MV-4-11 (cell line): ENCODE measurements around the gene CHSY1.
A peak's percentile ranks its signal among the peaks of the same experiment; 100 is the strongest.
"Not testable (repeated sequence)": the region's sequence is repeated elsewhere in the genome, so short reads cannot be mapped to it uniquely, and the experiment has no call there.

Experiments
- DNase-seq: peaks from one replicate; lab custom pipeline; 2025; lab: John Stamatoyannopoulos, UW

The CHSY1 gene, protein sequence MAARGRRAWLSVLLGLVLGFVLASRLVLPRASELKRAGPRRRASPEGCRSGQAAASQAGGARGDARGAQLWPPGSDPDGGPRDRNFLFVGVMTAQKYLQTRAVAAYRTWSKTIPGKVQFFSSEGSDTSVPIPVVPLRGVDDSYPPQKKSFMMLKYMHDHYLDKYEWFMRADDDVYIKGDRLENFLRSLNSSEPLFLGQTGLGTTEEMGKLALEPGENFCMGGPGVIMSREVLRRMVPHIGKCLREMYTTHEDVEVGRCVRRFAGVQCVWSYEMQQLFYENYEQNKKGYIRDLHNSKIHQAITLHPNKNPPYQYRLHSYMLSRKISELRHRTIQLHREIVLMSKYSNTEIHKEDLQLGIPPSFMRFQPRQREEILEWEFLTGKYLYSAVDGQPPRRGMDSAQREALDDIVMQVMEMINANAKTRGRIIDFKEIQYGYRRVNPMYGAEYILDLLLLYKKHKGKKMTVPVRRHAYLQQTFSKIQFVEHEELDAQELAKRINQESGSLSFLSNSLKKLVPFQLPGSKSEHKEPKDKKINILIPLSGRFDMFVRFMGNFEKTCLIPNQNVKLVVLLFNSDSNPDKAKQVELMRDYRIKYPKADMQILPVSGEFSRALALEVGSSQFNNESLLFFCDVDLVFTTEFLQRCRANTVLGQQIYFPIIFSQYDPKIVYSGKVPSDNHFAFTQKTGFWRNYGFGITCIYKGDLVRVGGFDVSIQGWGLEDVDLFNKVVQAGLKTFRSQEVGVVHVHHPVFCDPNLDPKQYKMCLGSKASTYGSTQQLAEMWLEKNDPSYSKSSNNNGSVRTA

DNA sequence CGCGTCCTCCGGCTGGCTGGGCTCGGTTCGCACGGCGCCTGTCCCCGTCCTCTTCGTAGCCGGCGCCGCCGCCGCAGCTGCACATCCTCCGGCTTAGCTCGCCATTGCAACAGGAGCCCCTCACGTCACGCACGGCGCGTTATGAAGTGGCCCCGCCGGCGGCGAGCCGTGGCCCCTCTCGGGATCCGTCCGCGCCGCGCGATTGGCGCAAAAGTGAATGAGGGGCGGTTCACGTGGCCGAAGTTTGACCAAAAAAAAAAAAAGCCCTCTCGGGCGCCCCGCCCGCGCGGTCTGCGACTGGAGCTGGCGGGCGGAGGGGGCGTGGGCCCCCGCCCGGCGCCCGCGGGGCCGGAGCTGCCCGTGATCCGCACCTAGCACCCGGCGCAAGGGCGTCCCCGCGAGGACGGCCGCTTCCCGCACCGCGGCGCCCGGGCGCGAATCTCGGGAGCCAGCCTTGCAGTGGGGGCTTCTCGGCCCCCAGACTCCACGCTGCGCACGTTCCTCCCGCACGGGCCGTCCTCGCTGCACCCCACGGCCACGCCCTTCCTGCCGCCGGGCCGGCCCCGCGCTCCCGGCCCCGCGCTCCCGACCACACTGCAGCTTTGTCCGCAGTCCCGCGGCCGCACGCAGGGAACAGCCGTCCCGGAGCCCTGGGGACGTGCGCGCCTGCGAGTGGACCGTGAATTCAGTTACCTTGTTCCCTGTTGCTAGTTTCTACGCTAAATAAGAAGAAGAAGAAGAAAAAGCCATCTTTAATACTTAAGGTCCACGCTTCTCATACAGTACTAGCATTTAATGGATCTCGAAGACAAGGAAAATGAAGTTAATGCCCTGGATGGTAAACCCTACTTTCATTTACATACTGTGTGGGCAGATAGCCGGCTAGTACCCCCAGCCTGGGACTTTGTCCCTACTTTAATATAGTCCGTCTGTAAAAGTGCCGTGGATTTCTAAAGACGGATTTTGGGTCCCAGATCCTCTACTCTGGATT, at the start of gene CHSY1:
TSS of gene CHSY1 (minus strand) at position 219 of the 991 bp plus-strand sequence. CDS start 592 bp downstream, outside the sequence.
- DNase-seq = peak; percentile 88

DNA sequence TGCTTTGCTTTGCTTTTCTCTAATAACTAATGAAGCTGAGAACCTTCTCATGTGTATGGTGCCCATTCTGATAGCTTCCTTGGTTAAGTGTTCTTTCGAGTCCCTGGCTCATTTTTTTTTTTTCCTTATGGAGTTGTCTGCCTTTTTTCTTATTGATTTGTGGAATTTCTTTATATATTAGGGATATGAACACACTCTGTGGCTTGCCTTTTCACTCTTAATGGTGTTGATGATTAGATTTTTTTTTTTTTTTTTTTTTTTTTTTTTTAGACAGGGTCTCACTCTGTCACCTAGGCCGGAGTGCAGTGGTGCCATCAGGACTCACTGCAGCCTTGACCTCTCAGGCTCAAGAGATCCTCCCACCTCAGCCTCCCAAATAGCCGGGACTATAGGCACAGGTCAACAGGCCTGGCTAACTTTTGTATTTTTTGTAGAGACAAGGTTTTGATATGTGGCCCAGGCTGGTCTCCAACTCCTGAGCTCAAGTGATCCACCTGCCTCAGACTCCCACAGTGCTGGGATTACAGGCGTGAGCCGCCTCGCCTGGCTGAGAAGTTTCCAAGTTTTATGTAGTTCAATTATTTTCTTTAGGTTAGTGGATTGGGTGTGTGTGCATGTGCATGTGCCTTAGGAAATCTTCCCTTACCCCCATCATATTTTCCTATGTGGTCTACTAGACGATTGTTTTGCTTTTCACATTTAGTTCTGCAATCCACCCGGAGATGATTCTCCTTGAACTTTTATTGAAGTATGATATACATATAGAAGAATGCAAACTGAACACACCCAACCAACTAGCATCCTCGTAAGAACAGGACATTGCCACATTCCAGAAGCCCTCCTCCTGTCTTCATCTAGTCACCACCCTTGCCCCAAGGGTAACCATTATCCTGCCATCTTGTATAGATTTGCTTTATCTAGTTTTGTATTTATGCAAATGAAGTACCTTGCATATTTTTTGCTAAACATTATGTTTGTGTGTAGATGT, 44.9 kb upstream of the CHSY1 start:
- DNase-seq = no peak

DNA sequence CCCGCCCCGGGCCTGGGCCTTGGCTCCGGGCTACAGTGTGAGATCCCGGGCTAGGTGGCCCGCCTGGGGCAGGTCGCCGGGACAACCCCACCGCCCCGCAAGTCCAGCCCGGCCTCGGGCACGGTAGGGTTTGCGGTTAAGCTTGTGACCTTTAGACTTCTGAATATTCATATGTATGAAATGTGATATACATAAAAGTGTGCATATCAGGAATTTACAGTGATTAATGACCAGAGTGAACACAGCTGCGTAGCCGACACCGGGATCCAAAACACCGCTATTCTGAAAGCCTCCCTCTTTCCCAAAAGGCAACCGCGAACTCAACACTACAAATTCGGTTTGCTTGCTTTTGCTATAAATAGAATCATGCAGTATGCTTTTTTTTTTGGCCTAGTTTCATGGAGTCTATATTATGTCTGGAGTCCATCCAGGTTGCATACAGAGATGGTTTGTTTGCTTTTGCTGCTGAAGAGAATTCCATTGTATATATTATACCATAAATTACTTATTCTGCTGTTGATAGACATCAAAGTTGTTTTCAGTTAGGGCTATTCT, 43.8 kb upstream of the CHSY1 start:
- DNase-seq = peak; percentile 5

DNA sequence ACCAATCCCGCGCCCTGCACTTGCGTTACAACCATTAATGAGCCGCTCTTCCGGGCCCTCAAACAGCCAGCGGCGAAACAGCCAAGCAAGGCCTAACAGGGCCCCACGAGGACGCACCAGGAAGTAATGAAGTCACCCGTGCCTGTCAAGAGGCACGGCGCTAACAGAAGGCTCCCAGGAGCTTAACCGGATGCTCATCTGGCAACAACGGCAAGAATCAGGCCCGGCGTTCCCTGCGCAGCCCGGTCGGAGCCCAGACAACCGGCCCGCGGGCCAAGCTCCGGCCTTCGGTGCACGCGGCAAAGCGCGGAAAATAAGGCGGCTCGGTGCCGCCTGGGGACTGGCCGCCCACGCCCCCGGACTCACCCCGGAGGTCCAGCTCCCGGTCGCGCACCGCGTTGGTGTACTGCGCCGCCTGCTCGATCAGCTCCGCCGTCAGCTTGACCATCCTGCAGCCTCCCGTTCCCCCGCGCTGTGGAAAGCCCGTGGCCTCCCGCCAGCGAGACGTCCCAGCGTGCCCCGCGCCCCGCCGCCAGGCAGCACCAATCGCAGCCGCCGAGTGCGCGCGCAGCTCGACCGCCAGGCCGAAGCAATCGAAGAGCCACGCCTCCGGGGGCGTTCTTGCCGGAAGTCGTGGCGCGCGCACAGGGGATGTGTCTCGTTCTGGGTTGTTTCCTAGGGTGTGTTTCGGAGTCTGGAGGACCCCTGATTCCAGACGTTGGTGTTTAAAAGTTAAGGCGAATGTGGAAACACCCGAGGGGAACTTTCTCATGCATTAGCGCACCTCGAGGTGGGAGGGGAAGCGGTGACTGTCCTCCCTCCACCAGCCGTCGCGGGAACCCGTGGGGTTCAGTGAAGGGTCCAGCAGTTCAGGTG, 43.1 kb upstream of the CHSY1 start, which contains the start of gene SNRPA1:
TSS of gene SNRPA1 (minus strand) at position 518 of the 876 bp plus-strand sequence. CDS start at position 448, 70 bp downstream.
- peak; percentile 92 for DNase-seq

DNA sequence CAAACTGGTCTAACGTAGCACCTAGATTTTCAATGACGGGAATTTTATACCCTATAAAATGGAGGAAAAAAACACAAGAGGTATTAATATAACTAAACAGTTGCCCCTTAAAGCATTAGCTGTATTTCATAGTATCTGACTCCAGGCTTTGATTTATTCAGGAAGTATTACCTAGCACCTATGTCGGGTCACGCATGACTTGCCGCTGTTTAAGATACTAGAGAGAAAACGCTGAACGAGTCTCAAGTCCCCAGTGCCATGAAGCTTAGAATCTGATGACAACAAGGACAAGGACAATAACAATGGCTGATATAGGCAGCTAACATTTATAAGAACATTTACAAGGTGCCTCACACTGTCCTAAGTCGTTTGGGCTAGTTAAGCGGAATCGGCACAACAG, 41.3 kb upstream of the CHSY1 start:
- DNase-seq = no peak

DNA sequence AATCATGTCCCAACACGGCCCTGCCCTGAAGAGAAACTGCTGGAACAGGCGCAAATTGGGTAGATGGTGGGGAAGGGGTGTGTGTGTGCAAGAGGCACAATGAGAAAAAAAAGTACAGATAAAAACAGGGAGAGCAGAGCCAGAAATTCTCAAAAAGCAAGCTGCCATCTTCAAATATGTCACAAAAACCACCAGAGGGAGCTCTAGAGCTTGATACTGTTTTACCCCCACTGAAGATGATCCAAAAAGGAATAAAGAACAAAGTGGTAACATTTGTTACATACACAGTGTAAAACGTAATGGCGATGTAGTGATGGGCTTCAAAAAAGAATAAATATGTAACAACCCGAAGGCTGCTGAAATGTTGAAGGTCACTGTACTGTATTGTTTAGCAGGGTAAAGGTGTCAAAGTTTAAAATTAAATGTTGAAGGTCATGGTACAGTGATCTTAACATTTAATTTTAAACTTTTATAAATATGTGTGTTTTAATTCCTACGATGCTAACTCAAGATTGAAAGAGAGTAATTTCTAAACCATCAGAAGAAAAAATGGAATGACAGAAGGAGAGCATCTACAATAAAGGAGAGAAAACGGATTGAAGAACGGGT, 37.2 kb upstream of the CHSY1 start:
- peak; percentile 53 for DNase-seq

DNA sequence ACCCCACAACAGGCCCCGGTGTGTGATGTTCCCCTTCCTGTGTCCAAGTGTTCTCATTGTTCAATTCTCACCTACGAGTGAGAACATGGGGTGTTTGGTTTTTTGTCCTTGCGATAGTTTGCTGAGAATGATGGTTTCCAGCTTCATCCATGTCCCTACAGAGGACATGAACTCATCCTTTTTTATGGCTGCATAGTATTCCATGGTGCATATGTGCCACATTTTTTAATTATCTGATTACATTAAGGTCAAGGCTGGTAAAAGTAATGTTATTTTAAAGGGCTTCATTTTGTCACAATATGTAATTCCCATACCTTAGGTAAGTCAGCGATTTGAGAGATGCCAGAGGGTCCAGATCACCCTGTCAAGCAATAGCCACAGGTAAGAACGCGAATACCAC, 35.5 kb upstream of the CHSY1 start:
- DNase-seq = not testable (repeated sequence)

DNA sequence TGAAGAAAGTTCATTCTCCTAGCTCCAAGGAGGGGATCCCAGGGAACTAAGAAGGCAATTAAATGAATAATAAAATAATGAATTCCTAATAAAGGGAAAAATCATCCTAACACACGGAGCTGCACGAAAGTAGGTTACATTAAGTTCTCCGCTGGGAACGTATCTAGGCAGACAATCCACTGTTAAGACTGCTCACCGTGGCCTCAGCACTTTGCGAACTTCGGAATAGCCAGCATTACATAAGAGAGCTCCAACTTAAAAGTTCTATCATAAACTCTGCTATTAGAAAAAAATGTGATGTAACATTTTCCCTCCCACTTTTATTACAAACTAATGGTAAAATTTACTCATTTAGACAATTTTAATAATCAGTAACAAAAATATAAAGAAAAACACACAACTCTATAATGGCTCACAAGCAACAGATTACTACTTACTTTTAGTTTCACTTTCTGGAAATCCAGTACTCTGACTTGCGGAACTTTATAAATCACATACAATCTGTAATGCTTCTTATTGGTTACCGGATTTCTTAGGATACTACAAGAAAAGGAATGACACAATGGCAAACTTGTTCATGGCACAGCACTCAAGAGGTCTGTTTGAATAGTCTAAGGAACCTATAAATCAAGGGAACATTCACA, 34.7 kb upstream of the CHSY1 start:
- DNase-seq = no peak

DNA sequence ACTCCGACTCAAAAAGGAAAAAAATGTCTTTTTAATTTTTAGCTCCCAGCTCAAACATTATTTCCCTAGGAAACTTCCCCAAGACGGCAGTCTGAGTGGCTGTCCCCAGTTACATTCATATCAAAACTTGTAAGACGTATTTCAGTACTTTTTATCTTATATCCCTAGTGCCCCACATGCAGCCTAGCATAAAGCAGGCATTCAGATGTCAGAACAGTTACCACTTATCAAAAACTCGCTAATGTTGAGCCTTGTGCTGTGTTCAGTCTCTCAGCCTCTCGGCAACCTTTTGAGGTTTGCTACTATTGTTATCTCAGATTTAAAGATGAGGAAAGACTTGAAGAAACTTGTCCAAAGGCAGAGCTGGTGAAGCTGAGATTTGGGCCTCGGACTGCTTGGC, 32.1 kb upstream of the CHSY1 start:
- DNase-seq = no peak

DNA sequence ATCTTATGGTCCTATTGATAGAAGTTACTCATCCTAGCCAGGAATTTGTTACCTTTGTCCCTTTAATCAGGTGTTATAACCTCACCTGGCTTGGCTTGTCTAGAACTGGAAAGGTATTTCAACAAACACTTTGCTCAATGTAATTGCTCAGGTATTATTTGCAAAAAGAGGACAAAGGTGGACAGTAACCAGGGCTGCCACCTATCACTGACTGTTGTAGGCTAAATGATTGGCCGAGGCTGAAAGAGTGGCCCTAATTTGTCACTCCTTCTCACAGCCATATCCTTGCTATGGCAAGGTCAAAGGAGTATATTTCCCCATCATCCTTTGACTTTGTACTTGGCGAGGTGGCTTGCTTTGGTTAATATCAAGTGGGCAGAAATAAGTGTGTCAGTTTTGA, 28.2 kb upstream of the CHSY1 start:
- no peak for DNase-seq

DNA sequence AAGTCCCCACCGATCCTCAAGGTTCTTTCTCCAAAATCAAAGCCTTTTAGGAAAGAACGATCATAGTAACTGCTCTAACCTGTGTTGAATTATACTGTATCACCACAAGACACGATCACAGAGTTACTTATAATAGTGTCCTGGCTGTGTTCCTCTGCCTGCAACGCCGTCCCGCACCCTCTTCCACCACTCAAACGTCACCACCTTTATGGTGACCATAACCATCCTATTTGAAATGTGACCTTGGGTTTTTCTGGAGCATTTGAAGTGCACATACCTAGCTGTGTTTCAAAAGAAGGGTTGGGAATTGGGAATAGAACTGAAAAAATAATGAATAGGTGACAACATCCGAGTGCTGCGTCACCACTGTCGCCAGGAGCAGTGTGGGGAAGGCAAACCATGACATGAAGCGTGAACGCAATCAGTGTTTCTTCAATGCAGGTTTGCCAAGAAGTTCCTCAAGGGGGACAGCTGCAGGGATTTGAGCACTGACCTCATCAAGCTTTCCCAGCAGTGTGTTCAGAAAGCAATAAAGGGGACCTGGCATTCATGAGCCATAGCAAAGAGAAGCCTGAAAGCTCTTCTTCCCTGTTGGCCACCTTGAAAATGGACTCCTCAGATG, 26.2 kb upstream of the CHSY1 start:
- no peak for DNase-seq

DNA sequence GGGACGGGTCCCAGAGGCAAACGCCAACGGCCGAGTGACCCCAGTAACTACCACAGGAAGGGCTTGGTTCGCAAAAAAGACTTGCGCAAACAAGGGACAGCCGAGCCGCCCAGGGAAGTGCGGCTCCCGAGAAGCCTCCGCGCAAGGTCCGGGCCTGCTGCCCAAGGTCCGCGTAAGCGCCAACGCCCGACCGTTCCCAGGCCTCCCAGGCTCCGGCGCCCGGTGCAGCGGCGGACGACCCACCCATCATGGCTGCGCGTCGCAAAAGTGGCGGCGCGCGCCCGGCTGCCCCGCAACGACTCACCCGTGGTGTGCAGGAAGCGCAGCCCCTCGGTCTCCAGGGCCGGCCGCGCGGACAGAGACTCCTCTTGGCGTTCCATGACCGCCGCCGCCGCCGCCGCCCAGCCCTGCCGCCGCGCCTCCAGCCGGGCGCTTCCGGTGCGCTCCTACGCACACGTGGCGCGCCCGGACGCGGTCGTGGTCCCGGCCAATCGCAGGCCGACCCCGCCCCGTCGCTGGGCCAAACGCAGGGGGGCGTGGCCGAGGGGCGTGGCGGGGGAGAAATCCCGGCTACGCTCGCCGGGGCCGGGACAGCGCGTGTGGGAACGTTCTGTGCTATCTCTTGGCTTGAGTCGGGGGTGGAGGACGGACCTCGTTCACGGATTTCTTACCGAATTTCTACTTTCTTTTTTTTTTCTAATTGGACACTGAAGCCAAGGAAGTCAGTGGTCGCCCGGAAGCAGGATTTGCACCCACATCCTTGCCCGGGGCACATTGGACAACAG, 25.4 kb upstream of the CHSY1 start, which contains the start of gene SELENOS:
TSS of gene SELENOS (minus strand) at position 448 of the 785 bp plus-strand sequence. CDS start at position 380, 68 bp downstream.
- DNase-seq = peak; percentile 79

DNA sequence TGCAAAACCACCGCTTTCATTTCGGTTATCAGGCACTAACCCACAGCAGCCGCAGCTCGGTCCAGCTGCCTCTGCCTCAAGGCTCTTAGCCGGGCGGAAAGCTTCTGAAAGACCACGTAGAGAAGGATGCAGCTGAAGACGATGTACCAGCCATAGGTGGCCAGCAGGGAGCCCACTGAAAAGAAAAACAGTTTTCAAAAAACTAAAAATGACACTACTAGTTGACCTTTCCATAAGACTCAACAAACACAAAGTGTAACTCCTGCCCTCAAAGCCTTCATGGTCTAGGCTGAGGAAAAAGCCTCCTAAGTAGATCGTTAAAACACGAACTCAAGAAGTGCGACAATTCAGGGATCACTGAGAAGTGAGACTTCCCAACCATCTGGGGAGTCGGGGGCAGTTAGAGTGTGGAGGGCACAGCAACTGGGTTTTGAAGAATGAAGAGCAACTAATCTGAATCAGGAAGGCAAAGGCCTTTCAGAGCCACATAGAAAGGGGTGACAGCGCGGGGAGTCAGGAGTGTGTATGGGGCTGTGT, 24.7 kb upstream of the CHSY1 start:
- peak; percentile 19 for DNase-seq

DNA sequence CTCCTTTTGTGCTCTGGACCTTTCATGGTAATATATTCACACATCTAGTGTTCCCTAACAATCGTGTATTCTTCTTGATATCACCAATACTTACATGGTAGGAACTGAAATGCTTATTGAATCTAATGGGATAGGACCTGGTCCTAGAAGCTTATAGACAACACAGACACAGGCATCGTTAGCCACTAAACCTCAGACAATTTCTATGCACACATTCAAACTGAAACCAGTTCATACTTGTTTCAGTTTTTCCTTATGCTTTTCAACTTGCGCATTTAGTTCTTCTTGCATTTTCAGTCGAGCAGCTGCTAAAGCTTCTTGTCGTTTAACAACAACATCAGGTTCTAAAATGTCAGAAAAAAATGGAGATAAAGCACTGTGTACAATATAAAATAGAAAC, 23.2 kb upstream of the CHSY1 start:
- no peak for DNase-seq

DNA sequence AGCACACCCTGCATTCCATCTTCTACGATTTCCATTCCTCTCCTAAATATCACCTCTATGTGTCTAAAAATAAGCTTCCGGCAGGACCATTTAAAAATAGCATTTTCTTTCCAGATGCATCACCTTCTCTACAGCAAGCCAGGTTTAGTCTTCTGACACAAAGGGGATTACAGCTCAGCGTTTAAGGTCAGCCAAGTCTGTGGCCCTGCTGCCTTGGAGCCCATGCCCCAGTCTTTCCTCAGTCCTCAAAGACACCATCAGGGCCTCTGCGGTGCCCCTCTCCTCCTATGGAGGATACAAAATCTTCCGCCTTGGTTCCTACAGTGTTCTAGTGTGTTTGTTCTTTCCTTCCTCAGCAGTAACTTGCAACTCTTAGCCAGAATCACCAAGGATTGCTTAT, 21.7 kb upstream of the CHSY1 start:
- no peak for DNase-seq

DNA sequence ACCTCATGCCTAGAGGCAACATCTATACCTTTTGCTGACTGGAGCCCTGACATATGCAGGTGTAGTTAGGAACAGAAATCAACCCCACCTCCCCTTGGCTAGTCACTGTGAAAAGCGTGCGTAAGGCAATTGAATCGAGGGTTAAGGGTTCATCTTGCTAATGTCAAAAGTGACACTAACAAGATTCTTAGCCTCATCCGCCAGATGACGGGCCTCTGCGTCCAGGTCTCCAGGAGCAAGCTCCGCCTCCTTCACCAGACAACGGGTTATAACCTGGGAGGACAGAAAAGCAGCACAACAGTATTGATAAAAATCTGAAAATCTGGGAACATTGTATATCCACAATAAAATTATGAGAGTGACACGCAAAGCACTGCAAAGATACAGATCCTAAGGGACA, 20.7 kb upstream of the CHSY1 start:
- DNase-seq = no peak
